Cardiac muscle cell (in vitro differentiated cells and primary cell): ENCODE results near the gene FAM120C. TPM values are rescaled to one million over a fixed set of nuclear protein-coding genes. Genes with fewer than 3 reads are reported as not detected.

Source experiments
- DNase-seq, 2 donors: peaks; one replicate each; pipeline versions ENCODE4 v3.0.0 to v3.0.0-alpha.2; 2010 to 2017; ENCODE audit warnings: low read depth in 1 of 2, low spot score in 1 of 2
- H3K27ac ChIP-seq: fragments of 200-600 bp; sonication (generic); 2 replicates; pipeline ENCODE4 v1.5.1; 2016
- H3K27me3 ChIP-seq: fragments of 200-600 bp; sonication (generic); 2 replicates; pipeline ENCODE4 v1.6.0; 2016; ENCODE audit warnings: control low read depth
- H3K36me3 ChIP-seq: fragments of 200-600 bp; sonication (generic); 2 replicates; pipeline ENCODE4 v1.5.1; 2016; ENCODE audit warnings: control low read depth
- H3K4me1 ChIP-seq: fragments of 200-600 bp; sonication (generic); 2 replicates; pipeline ENCODE4 v1.8.1; 2017; ENCODE audit warnings: low read depth, mild to moderate bottlenecking, mixed run types
- H3K4me3 ChIP-seq: fragments of 200-600 bp; sonication (generic); 2 replicates; pipeline ENCODE4 v1.5.1; 2016; ENCODE audit warnings: mild to moderate bottlenecking
- H3K9me3 ChIP-seq: fragments of 200-600 bp; sonication (generic); 2 replicates; pipeline ENCODE4 v1.5.1; 2017; ENCODE audit warnings: low read depth, mild to moderate bottlenecking, control low read depth
- CTCF ChIP-seq: IDR thresholded peaks from 2 replicates; pipeline ENCODE4 v1.5.1; 2012; ENCODE audit warnings: low read depth, mild to moderate bottlenecking, low read length
- polyA plus RNA-seq: library from polyadenylated mRNA; unstranded; fragments of >200 nt; fragmentation: Nextera tagmentation; extraction: Ambion mirVana; gene quantifications from 2 replicates; pipeline ENCODE4 v1.2.1, GENCODE V29; 2016
- total RNA-seq: library from RNA; depleted of rRNA; stranded (reverse); fragments of >200 nt; gene quantifications from 2 replicates; pipeline ENCODE4 v1.2.3, GENCODE V29; 2016

The FAM120C gene
- 9.0 and 14.6 TPM in 2 replicates for total RNA-seq
- 9.5 and 10.3 TPM in 2 replicates for polyA plus RNA-seq

- H3K9me3 ChIP-seq = no peaks in the 10 kb centered on the region
- no peak for TF ChIP-seq CTCF
These were observed at the start of gene FAM120C for GRCh38 chrX:54182864-54183613. Gene FAM120C (minus strand): TSS chrX:54183254. CDS start chrX:54183198, 56 bp downstream.

GRCh38 chrX:54230435-54231148 is 47.5 kb upstream of the FAM120C start:
- peak in 1 of 2 donors; percentile 21 for DNase-seq
- TF ChIP-seq CTCF = no peak
- no peak overlapping the region for H3K4me3 ChIP-seq
- H3K36me3 ChIP-seq = no peaks in the 10 kb centered on the region
- no peak overlapping the region for H3K27ac ChIP-seq
- no peaks in the 10 kb centered on the region for H3K4me1 ChIP-seq
- no peaks in the 10 kb centered on the region for H3K9me3 ChIP-seq
- no peaks in the 10 kb centered on the region for H3K27me3 ChIP-seq

More at GRCh38 chrX:54182864-54183613, at the start of gene FAM120C:
- Histone ChIP-seq H3K4me1 (peaks cover 19% of the 10 kb centered on the region), H3K36me3 (no peaks in the 10 kb centered on the region), H3K4me3 (peak within 1 kb of the TSS; percentile 86), H3K27me3 (no peaks in the 10 kb centered on the region), H3K27ac (peak within 1 kb of the TSS; percentile 83)
- DNase-seq = peak; percentile 69 to 84

- peak in 1 of 2 donors; percentile 2 for DNase-seq
- Histone ChIP-seq H3K9me3 (no peaks in the 10 kb centered on the region), H3K4me3 (no peak overlapping the region), H3K27ac (no peak overlapping the region), H3K27me3 (no peaks in the 10 kb centered on the region), H3K4me1 (no peaks in the 10 kb centered on the region), H3K36me3 (no peaks in the 10 kb centered on the region)
- TF ChIP-seq CTCF = no peak
These were observed 40.5 kb upstream of the FAM120C start for GRCh38 chrX:54223581-54223980.

- DNase-seq = no peak
- no peak overlapping the region for H3K27ac ChIP-seq
- TF ChIP-seq CTCF = no peak
- no peak overlapping the region for H3K4me3 ChIP-seq
- H3K27me3 ChIP-seq = no peaks in the 10 kb centered on the region
- H3K36me3 ChIP-seq = no peaks in the 10 kb centered on the region
- no peaks in the 10 kb centered on the region for H3K4me1 ChIP-seq
- H3K9me3 ChIP-seq = no peaks in the 10 kb centered on the region
These were observed 30.5 kb upstream of the FAM120C start for GRCh38 chrX:54213603-54214002.

GRCh38 chrX:54208531-54208930 is 25.5 kb upstream of the FAM120C start:
- DNase-seq = peak in 1 of 2 donors; percentile 38
- no peak for TF ChIP-seq CTCF
- no peaks in the 10 kb centered on the region for H3K27me3 ChIP-seq
- no peaks in the 10 kb centered on the region for H3K9me3 ChIP-seq
- H3K36me3 ChIP-seq = no peaks in the 10 kb centered on the region
- H3K4me3 ChIP-seq = no peak overlapping the region
- no peaks in the 10 kb centered on the region for H3K4me1 ChIP-seq
- H3K27ac ChIP-seq = no peak overlapping the region
